Measurements from ENCODE around the gene PCDH9.

The PCDH9 gene

GRCh38 chr13:67158903-67159302, 71.2 kb downstream of the PCDH9 start:
- DNase-seq: no peak

- no peak for DNase-seq
Measured at GRCh38 chr13:67156723-67157060, 73.4 kb downstream of the PCDH9 start.

- DNase-seq: no peak
Measured at GRCh38 chr13:67155898-67156722, 74.0 kb downstream of the PCDH9 start.

- DNase-seq: no peak
Measured at GRCh38 chr13:67152085-67152484, 78.1 kb downstream of the PCDH9 start.

- no peak for DNase-seq
Measured at GRCh38 chr13:67151652-67152051, 78.5 kb downstream of the PCDH9 start.

- DNase-seq: no peak
Measured at GRCh38 chr13:67150608-67151007, 79.5 kb downstream of the PCDH9 start.

GRCh38 chr13:67148161-67148571, 82.0 kb downstream of the PCDH9 start:
- DNase-seq: no peak

- no peak for DNase-seq
Measured at GRCh38 chr13:67147342-67148133, 82.6 kb downstream of the PCDH9 start.

- DNase-seq: no peak
Measured at GRCh38 chr13:67146523-67147130, 83.5 kb downstream of the PCDH9 start.

- DNase-seq: no peak
Measured at GRCh38 chr13:67145950-67146349, 84.2 kb downstream of the PCDH9 start.

GRCh38 chr13:67143544-67144115, 86.5 kb downstream of the PCDH9 start:
- no peak for DNase-seq

- DNase-seq: no peak
Measured at GRCh38 chr13:67140006-67140405, 90.1 kb downstream of the PCDH9 start.

- no peak for DNase-seq
Measured at GRCh38 chr13:67139551-67139950, 90.6 kb downstream of the PCDH9 start.

- no peak for DNase-seq
Measured at GRCh38 chr13:67138970-67139369, 91.2 kb downstream of the PCDH9 start.

GRCh38 chr13:67137044-67137735, 92.9 kb downstream of the PCDH9 start:
- DNase-seq: no peak

- DNase-seq: no peak
Measured at GRCh38 chr13:67136157-67136556, 94.0 kb downstream of the PCDH9 start.

GRCh38 chr13:67135356-67135755, 94.8 kb downstream of the PCDH9 start:
- no peak for DNase-seq

- no peak for DNase-seq
Measured at GRCh38 chr13:67134417-67135129, 95.6 kb downstream of the PCDH9 start.

- DNase-seq: no peak
Measured at GRCh38 chr13:67133476-67133875, 96.7 kb downstream of the PCDH9 start.

GRCh38 chr13:67131393-67131792, 98.7 kb downstream of the PCDH9 start:
- no peak for DNase-seq

GRCh38 chr13:67130444-67130843, 99.7 kb downstream of the PCDH9 start:
- DNase-seq: no peak

GRCh38 chr13:67128136-67128535, 102.0 kb downstream of the PCDH9 start:
- DNase-seq: no peak
